ENCODE results near the gene POTEI. TPM values are rescaled to one million over a fixed set of nuclear protein-coding genes. Genes with fewer than 3 reads are reported as not detected.

POTEI gene
- not detected for total RNA-seq

DNA sequence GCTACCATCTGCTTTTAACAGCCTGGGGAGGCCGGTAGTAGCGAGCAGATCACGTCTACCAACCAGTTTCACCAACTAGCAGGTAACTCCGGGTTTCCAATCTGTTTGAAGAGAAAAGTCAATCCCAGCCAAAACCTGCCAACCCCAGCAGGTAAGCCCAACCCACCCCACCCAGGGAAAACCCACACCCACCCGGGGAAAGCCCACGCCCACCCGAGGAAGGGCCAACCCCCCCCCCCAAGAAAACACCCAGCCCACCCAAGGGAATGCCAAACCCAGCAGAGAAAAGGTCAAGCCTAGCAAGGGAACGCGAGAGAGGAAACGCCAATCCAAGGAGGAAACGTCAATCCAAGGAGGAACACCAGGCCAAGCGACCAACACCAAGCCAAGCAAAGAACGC is at the start of gene POTEI:
Gene POTEI, minus strand, starts transcription at position 101 of the 400 bp plus-strand sequence. Its CDS starts 93 bp downstream, at position 8.

GRCh38 chr2:130520992-130521391 is 11.9 kb upstream of the POTEI start, which contains the start of gene CFC1B:
Gene CFC1B, plus strand, starts transcription at chr2:130521222. Its CDS starts 263 bp downstream, at chr2:130521485.

Other genes starting within 250 kb of the POTEI start
- gene IMP4, start 166.4 kb downstream of the POTEI start, total RNA-seq, result 10 to 100 TPM; 58.8 to 62.2 TPM
- 10 to 100 TPM; 94.7 to 95.3 TPM for gene PTPN18, start 153.3 kb downstream of the POTEI start, total RNA-seq
- not detected for gene CFC1B, start 11.9 kb upstream of the POTEI start, total RNA-seq
- not detected for gene CFC1, start 90.2 kb upstream of the POTEI start, total RNA-seq
- not detected for gene POTEJ, start 102.1 kb upstream of the POTEI start, total RNA-seq
- not detected for gene GPR148, start 219.7 kb upstream of the POTEI start, total RNA-seq
- not detected for gene AMER3, start 246.2 kb upstream of the POTEI start, total RNA-seq